ENCODE results near the gene WASF2.

The WASF2 gene

DNA sequence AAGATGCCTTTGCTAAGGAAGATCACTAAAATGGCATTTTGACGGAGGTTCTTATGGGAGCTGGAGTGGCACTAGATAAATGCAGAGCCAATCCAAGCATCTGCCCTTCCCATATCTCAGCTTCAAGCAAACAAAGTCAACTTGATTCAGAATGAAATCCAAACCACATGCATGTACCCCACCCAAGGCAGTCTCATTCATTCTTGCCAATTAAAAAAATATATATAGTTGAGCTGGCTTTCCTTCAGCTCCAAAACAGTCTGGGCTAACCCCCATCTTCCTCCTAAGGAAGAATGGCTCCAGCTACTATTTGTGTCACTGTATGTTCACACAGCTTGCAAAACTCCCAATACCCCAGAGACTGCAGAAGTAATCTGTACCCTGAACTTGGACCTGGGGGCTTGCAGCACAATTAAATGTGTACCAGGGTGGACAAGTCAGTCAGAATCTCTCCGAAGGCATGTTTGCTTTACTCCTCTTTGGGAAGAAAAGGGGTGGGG, 62.1 kb downstream of the WASF2 start:
- H3K9me3 ChIP-seq (ENCODE audit: control insufficient read depth, low read length): no peaks in the 10 kb centered on the region
- H3K4me1 ChIP-seq: peaks cover 3% of the 10 kb centered on the region
- no peak overlapping the region for H3K4me3 ChIP-seq (ENCODE audit: low read depth, low read length)
- H2AFZ ChIP-seq: no peak overlapping the region
- H3K27ac ChIP-seq: no peak overlapping the region
- no peaks in the 10 kb centered on the region for H3K27me3 ChIP-seq (ENCODE audit: control insufficient read depth, insufficient read depth, low read length)
- H3K36me3 ChIP-seq (ENCODE audit: control insufficient read depth, insufficient read depth, low read length): no peaks in the 10 kb centered on the region
- TF ChIP-seq CTCF (IDR thresholded peaks at IDR 0.05): no peak
- no peak overlapping the region for H3K9ac ChIP-seq
- peaks cover 13% of the 10 kb centered on the region for H3K79me2 ChIP-seq
- no peak overlapping the region for H3K4me2 ChIP-seq (ENCODE audit: low read length)

GRCh38 chr1:27427329-27427728, 62.6 kb downstream of the WASF2 start:
- peaks cover 13% of the 10 kb centered on the region for H3K79me2 ChIP-seq
- no peak overlapping the region for H3K4me2 ChIP-seq (ENCODE audit: low read length)
- no peaks in the 10 kb centered on the region for H3K9me3 ChIP-seq (ENCODE audit: control insufficient read depth, low read length)
- no peak overlapping the region for H3K27ac ChIP-seq
- H3K27me3 ChIP-seq (ENCODE audit: control insufficient read depth, insufficient read depth, low read length): no peaks in the 10 kb centered on the region
- no peak for TF ChIP-seq CTCF (IDR thresholded peaks at IDR 0.05)
- no peak overlapping the region for H2AFZ ChIP-seq
- peaks cover 3% of the 10 kb centered on the region for H3K4me1 ChIP-seq
- H3K4me3 ChIP-seq (ENCODE audit: low read depth, low read length): no peak overlapping the region
- no peaks in the 10 kb centered on the region for H3K36me3 ChIP-seq (ENCODE audit: control insufficient read depth, insufficient read depth, low read length)
- H3K9ac ChIP-seq: no peak overlapping the region

DNA sequence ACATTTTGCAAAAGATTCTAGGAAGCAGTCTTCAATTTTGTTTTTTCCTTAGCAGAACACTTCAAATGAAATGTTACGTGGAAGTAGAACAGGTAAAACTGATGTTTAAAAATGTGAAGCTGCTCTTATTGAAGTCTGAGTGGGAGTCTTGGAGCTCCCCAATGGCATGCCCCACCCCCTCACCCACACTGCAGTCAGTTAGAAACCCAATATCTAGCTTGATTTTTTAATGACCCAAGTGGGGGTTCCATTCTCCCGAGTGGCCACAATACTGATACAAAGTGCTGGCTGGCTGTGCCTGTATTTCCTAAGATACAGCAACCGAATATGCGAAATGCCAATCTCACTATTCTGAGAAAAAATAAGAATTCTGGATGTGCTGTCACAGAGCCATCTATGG, 66.3 kb downstream of the WASF2 start:
- Histone ChIP-seq H3K27me3 (ENCODE audit: control insufficient read depth, insufficient read depth, low read length) (no peaks in the 10 kb centered on the region), H3K4me3 (ENCODE audit: low read depth, low read length) (no peak overlapping the region), H3K27ac (no peak overlapping the region), H3K79me2 (peaks cover 14% of the 10 kb centered on the region), H2AFZ (no peak overlapping the region), H3K9me3 (ENCODE audit: control insufficient read depth, low read length) (no peaks in the 10 kb centered on the region), H3K36me3 (ENCODE audit: control insufficient read depth, insufficient read depth, low read length) (no peaks in the 10 kb centered on the region), H3K4me1 (no peaks in the 10 kb centered on the region), H3K9ac (no peak overlapping the region), H3K4me2 (ENCODE audit: low read length) (no peak overlapping the region)
- no peak for TF ChIP-seq CTCF (IDR thresholded peaks at IDR 0.05)

DNA sequence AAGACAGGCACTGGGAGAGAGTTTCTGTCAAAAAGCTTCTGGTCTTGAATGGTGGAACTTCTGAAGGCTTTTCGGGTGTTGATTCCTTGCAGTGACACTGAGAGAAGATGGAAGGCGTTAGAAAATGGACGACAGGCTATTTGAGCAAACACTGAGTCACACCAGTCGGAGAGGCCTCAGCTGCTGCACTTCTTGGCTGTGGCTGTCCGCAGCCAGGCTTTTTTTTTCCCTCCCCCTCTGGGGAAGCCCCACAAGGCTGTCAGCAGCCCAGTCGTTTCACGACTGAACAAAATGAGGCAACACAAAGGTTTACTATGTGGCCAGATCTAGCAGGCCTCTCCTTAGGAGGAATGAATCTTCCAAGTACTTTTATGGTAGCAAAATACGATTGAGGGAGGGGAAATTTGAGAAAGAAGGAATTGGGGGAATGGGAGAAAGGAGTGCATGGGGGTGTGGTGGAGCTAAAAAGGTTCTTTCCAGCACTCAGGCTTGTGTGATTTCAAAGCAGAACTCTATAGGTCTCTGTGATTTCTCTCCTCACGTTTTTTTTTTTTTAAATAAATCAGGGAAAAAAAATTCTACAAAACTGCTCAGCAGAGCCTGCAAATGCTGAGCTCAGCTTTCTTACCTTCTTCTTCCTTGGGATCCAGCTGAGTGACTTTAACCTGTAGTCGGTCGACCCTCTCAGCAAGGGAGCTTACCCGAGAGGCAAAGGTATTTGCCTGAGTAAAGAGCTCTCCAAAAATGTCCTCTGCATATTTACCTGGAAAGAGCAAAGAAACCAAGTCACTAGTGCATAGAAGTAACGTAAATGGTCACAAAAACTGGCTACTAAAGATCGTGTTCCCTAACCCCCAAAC, 71.4 kb downstream of the WASF2 start:
- H3K79me2 ChIP-seq: peaks cover 4% of the 10 kb centered on the region
- no peaks in the 10 kb centered on the region for H3K27me3 ChIP-seq (ENCODE audit: control insufficient read depth, insufficient read depth, low read length)
- H3K4me3 ChIP-seq (ENCODE audit: low read depth, low read length): no peak overlapping the region
- TF ChIP-seq CTCF (IDR thresholded peaks at IDR 0.05): no peak
- no peak overlapping the region for H3K27ac ChIP-seq
- H3K9me3 ChIP-seq (ENCODE audit: control insufficient read depth, low read length): no peaks in the 10 kb centered on the region
- no peak overlapping the region for H3K9ac ChIP-seq
- H3K4me1 ChIP-seq: peaks cover 6% of the 10 kb centered on the region
- H3K36me3 ChIP-seq (ENCODE audit: control insufficient read depth, insufficient read depth, low read length): no peaks in the 10 kb centered on the region
- H3K4me2 ChIP-seq (ENCODE audit: low read length): no peak overlapping the region
- no peak overlapping the region for H2AFZ ChIP-seq

DNA sequence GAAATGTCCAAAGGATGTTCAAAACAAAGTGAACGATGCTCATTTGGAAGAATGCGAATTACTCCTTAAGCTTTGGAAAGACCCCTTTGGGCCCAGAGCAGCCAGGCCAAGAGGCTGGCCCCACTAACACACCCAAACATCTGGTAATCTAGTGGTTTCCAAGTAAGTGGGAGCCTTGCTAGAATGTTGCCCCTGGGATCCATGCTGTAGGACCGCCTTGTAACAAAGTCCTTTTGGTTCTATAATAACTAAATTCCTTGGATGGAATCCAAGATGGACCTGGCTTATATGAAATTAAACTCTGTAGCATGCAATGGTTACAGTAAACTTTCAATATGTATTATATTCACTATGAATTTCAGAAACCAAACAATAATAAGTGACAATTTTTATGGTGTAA, 72.3 kb downstream of the WASF2 start:
- peaks cover 9% of the 10 kb centered on the region for H3K4me1 ChIP-seq

More for the DNA sequence above, 72.3 kb downstream of the WASF2 start:
- no peak overlapping the region for H3K4me2 ChIP-seq (ENCODE audit: low read length)
- H3K36me3 ChIP-seq (ENCODE audit: control insufficient read depth, insufficient read depth, low read length): no peaks in the 10 kb centered on the region
- H3K9ac ChIP-seq: no peak overlapping the region
- H3K27ac ChIP-seq: no peak overlapping the region
- no peaks in the 10 kb centered on the region for H3K9me3 ChIP-seq (ENCODE audit: control insufficient read depth, low read length)
- TF ChIP-seq CTCF (IDR thresholded peaks at IDR 0.05): no peak
- H3K27me3 ChIP-seq (ENCODE audit: control insufficient read depth, insufficient read depth, low read length): no peaks in the 10 kb centered on the region
- H3K79me2 ChIP-seq: peaks cover 4% of the 10 kb centered on the region
- no peak overlapping the region for H2AFZ ChIP-seq
- H3K4me3 ChIP-seq (ENCODE audit: low read depth, low read length): no peak overlapping the region

Data from parathyroid adenoma (tissue), 2 donors.